H1 (cell line): ENCODE measurements around the gene ESR1. TPM values are rescaled to one million over a fixed set of nuclear protein-coding genes. Genes with fewer than 3 reads are reported as not detected.

ENCODE experiments used
- CTCF ChIA-PET: fragments of 300-600 bp; sonication (Branson Sonifier 250); formaldehyde crosslinking; loops from one replicate; lab custom pipeline; 2021; ENCODE audit not compliant: partially characterized antibody; lab: Charles Lee
- POLR2A ChIA-PET: fragments of 300-600 bp; sonication (Branson Sonifier 250); formaldehyde crosslinking; loops from one replicate; lab custom pipeline; 2021; ENCODE audit warnings: inconsistent platforms; ENCODE audit not compliant: partially characterized antibody; lab: Charles Lee
- DNase-seq, 2 experiments: peaks; one replicate each; pipeline versions ENCODE4 v3.0.0 to v3.0.0-alpha.2; 2010 to 2022; ENCODE audit warnings: low spot score in 2 of 2, low read depth in 1 of 2, mixed read lengths in 1 of 2
- FAIRE-seq: peaks from 2 replicates; lab custom pipeline; 2011; peaks lifted over from hg19 to GRCh38; lab: Jason Lieb, UNC
- H2AFZ ChIP-seq: 2 replicates; pipeline ENCODE4 v1.8.1; 2012; ENCODE audit warnings: low read length, inconsistent platforms
- H2AK5ac ChIP-seq: 2 replicates; pipeline ENCODE4 v1.6.1; 2013; ENCODE audit warnings: low read depth, low read length
- H2BK120ac ChIP-seq: replicated peaks from 2 replicates; pipeline ENCODE3; 2013; ENCODE audit warnings: low read depth, low read length, inconsistent platforms
- H2BK12ac ChIP-seq: 2 replicates; pipeline ENCODE4 v1.6.1; 2013; ENCODE audit warnings: low read depth, low read length
- H2BK15ac ChIP-seq: 2 replicates; pipeline ENCODE4 v1.6.1; 2013; ENCODE audit warnings: low read length
- H2BK20ac ChIP-seq: 2 replicates; pipeline ENCODE4 v1.6.1; 2013; ENCODE audit warnings: low read length
- H2BK5ac ChIP-seq: 2 replicates; pipeline ENCODE4 v1.6.1; 2013; ENCODE audit warnings: low read depth, low read length
- H3K14ac ChIP-seq: 2 replicates; pipeline ENCODE4 v1.6.1; 2013; ENCODE audit warnings: inconsistent platforms; ENCODE audit not compliant: insufficient read length
- H3K18ac ChIP-seq: 2 replicates; pipeline ENCODE4 v1.6.1; 2013; ENCODE audit warnings: low read length; ENCODE audit errors: extremely low read depth
- H3K23ac ChIP-seq: 2 replicates; pipeline ENCODE4 v1.6.1; 2013; ENCODE audit warnings: inconsistent platforms; ENCODE audit not compliant: insufficient read length
- H3K23me2 ChIP-seq: 2 replicates; pipeline ENCODE4 v1.6.1; 2013; ENCODE audit warnings: low read depth, low read length
- H3K27ac ChIP-seq: 2 replicates; pipeline ENCODE4 v1.6.1; 2011; ENCODE audit warnings: low read depth, low read length, inconsistent platforms
- H3K27me3 ChIP-seq, 4 experiments: replicated peaks in 1 of 4; 1 replicate in 1 of 4; 2 replicates in 3 of 4; pipeline versions ENCODE4 v1.6.1 to v1.8.1; 2011 to 2013; ENCODE audit warnings: low read length in 3 of 4, mild to moderate bottlenecking in 3 of 4, inconsistent platforms in 2 of 4, mixed read lengths in 2 of 4, moderate library complexity in 1 of 4; ENCODE audit not compliant: control insufficient read depth in 3 of 4, insufficient read depth in 3 of 4; ENCODE audit errors: extremely low read depth in 1 of 4
- H3K36me3 ChIP-seq, 4 experiments: 2 replicates each; pipeline versions ENCODE4 v1.6.1 to v1.8.1; 2011 to 2013; ENCODE audit warnings: mild to moderate bottlenecking in 4 of 4, low read length in 3 of 4, moderate library complexity in 2 of 4, control low read depth in 1 of 4, inconsistent platforms in 1 of 4; ENCODE audit not compliant: insufficient read depth in 4 of 4, control insufficient read depth in 2 of 4
- H3K4ac ChIP-seq: replicated peaks from 2 replicates; pipeline ENCODE3; 2013; ENCODE audit warnings: low read length, low read depth, mixed read lengths, inconsistent platforms; ENCODE audit not compliant: insufficient read length
- H3K4me1 ChIP-seq, 4 experiments: replicated peaks in 1 of 4; 1 replicate in 1 of 4; 2 replicates in 3 of 4; pipeline versions ENCODE4 v1.6.1 to v1.8.1; 2011 to 2013; ENCODE audit warnings: low read length in 3 of 4, inconsistent platforms in 2 of 4, mixed read lengths in 1 of 4; ENCODE audit not compliant: insufficient read depth in 4 of 4, control insufficient read depth in 3 of 4
- H3K4me2 ChIP-seq, 2 experiments: 2 replicates each; pipeline versions ENCODE4 v1.6.1 to v1.8.1; 2011 to 2013; ENCODE audit warnings: low read depth in 2 of 2, low read length in 2 of 2, control low read depth in 1 of 2, inconsistent platforms in 1 of 2, mild to moderate bottlenecking in 1 of 2; ENCODE audit not compliant: insufficient read depth in 1 of 2
- H3K4me3 ChIP-seq, 4 experiments: fragments of 200-600, 300-600 bp in 1 of 4; sonication (generic), shearing (Covaris generic), sonication (Bioruptor Twin) in 1 of 4; 2 replicates each; pipeline versions ENCODE4 v1.5.1 to v1.8.1; 2011 to 2016; ENCODE audit warnings: low read length in 4 of 4, low read depth in 3 of 4, control low read depth in 2 of 4, inconsistent platforms in 2 of 4, mild to moderate bottlenecking in 2 of 4, mixed read lengths in 1 of 4, moderate library complexity in 1 of 4; ENCODE audit not compliant: insufficient read depth in 2 of 4; ENCODE audit errors: extremely low read depth in 1 of 4
- H3K56ac ChIP-seq: replicated peaks from 2 replicates; pipeline ENCODE3; 2013; ENCODE audit warnings: low read depth, mild to moderate bottlenecking, mixed read lengths, low read length, inconsistent platforms; ENCODE audit not compliant: insufficient read length
- H3K79me1 ChIP-seq: 2 replicates; pipeline ENCODE4 v1.6.1; 2013; ENCODE audit warnings: low read depth, low read length, control low read depth
- H3K79me2 ChIP-seq, 2 experiments: 2 replicates each; pipeline versions ENCODE4 v1.6.1 to v1.8.1; 2012 to 2013; ENCODE audit warnings: low read length in 2 of 2, mild to moderate bottlenecking in 2 of 2, inconsistent platforms in 1 of 2; ENCODE audit not compliant: insufficient read depth in 2 of 2, control insufficient read depth in 1 of 2
- H3K9ac ChIP-seq, 4 experiments: replicated peaks in 1 of 4; 1 replicate in 1 of 4; 2 replicates in 3 of 4; pipeline versions ENCODE4 v1.6.1 to v1.8.1; 2011 to 2013; ENCODE audit warnings: low read depth in 3 of 4, low read length in 3 of 4, control low read depth in 2 of 4, mild to moderate bottlenecking in 2 of 4, moderate library complexity in 2 of 4, inconsistent platforms in 1 of 4; ENCODE audit errors: extremely low read depth in 1 of 4
- H3K9me3 ChIP-seq, 2 experiments: 2 replicates each; pipeline versions ENCODE4 v1.6.1 to v1.8.1; 2012 to 2013; ENCODE audit warnings: mild to moderate bottlenecking in 2 of 2, moderate library complexity in 2 of 2, control low read depth in 1 of 2, inconsistent platforms in 1 of 2, low read depth in 1 of 2, low read length in 1 of 2, mixed read lengths in 1 of 2; ENCODE audit not compliant: insufficient read depth in 2 of 2
- H4K20me1 ChIP-seq, 2 experiments: replicated peaks in 1 of 2; 2 replicates each; pipeline versions ENCODE3 to v1.8.1; 2011 to 2013; ENCODE audit warnings: inconsistent platforms in 2 of 2, low read length in 2 of 2, mild to moderate bottlenecking in 1 of 2; ENCODE audit not compliant: insufficient read depth in 2 of 2, control insufficient read depth in 1 of 2
- H4K5ac ChIP-seq: 2 replicates; pipeline ENCODE4 v1.6.1; 2013; ENCODE audit warnings: low read length, low read depth, mixed read lengths, inconsistent platforms; ENCODE audit not compliant: insufficient read length
- H4K8ac ChIP-seq: 2 replicates; pipeline ENCODE4 v1.8.0; 2013; ENCODE audit warnings: mild to moderate bottlenecking, moderate library complexity, low read length, inconsistent platforms; ENCODE audit not compliant: insufficient read depth; ENCODE audit errors: extremely low read depth
- H4K91ac ChIP-seq: replicated peaks from 2 replicates; pipeline ENCODE3; 2013; ENCODE audit warnings: low read length, mixed read lengths, inconsistent platforms; ENCODE audit not compliant: insufficient read length
- POLR2AphosphoS5 ChIP-seq: IDR thresholded peaks from 2 replicates; pipeline ENCODE4 v1.6.1; 2011; ENCODE audit warnings: low read depth, low read length
- WGBS, 2 experiments: shearing (Covaris generic) in 1 of 2; methylation state at CpG; one replicate each; pipeline versions ENCODE4 v1.1.6 to v1.1.7; 2013 to 2015; ENCODE audit warnings: low lambda C conversion rate in 2 of 2, mixed read lengths in 2 of 2, inconsistent platforms in 1 of 2, low coverage in 1 of 2, missing lambda C conversion rate in 1 of 2; ENCODE audit not compliant: insufficient replicate concordance in 2 of 2, insufficient coverage in 1 of 2, insufficient read length in 1 of 2; ENCODE audit errors: extremely low coverage in 1 of 2, missing lambda C conversion rate in 1 of 2; 5-methylcytosine and 5-hydroxymethylcytosine counted together
- polyA plus RNA-seq, 7 experiments: library from polyadenylated mRNA; depleted of rRNA in 3 of 7; stranded (reverse) in 5 of 7; unstranded in 2 of 7; fragments of >200 nt in 5 of 7; fragments of 200-250 nt in 2 of 7; gene quantifications; 1 replicate in 5 of 7; 2 replicates in 1 of 7; 4 replicates in 1 of 7; pipeline versions ENCODE4 v1.2.1 to v1.2.3, GENCODE V29; 2011 to 2013; ENCODE audit warnings: missing spikeins in 2 of 7, mixed read lengths in 2 of 7
- total RNA-seq: library from RNA; stranded (reverse); fragmentation: NEBNext Ultra II Directional; extraction: Animal tissue kit (Norgen Biotek cat#: 25700); gene quantifications from 2 replicates; pipeline ENCODE4 v1.2.1, GENCODE V29; 2021

ESR1 gene
- total and polyA plus RNA-seq, 2 of the 8 experiments (the other 6 are each of a cell fraction or from before 2014, with no cell fraction given): 0.03 to 0.17 TPM

- H3K4me2 ChIP-seq: no peak overlapping the region
- no peak overlapping the region for H2AFZ ChIP-seq
- no peak for TF ChIP-seq POLR2AphosphoS5
- H3K79me1 ChIP-seq: no peaks in the 10 kb centered on the region
- H3K9me3 ChIP-seq: no peaks in the 10 kb centered on the region
- no peak overlapping the region for H3K56ac ChIP-seq
- H3K14ac ChIP-seq: no peak overlapping the region
- H3K23me2 ChIP-seq: no peaks in the 10 kb centered on the region
- H4K5ac ChIP-seq: no peak overlapping the region
- H3K9ac ChIP-seq: no peak overlapping the region
- no peak overlapping the region for H3K23ac ChIP-seq
- H2BK20ac ChIP-seq: no peak overlapping the region
- no peak overlapping the region for H3K18ac ChIP-seq
- no peak overlapping the region for H4K91ac ChIP-seq
- no peaks in the 10 kb centered on the region for H3K4me1 ChIP-seq
- DNase-seq: no peak
- 92% methylated on average over 3 of the region's 3 CpGs; no CpG with 5 or more reads in 1 of the 2 experiments for WGBS, 2 experiments
- CTCF ChIA-PET: interaction anchor here (0.6 to 1.7 kb wide), 2 partner anchors 10 to 275 kb away, joined by 4 to 6 read pairs; no protein-coding TSS in a partner anchor
- no peak overlapping the region for H2BK15ac ChIP-seq
- POLR2A ChIA-PET: no interaction called here
- H4K8ac ChIP-seq: no peak overlapping the region
- H2BK12ac ChIP-seq: no peak overlapping the region
- H2BK5ac ChIP-seq: no peak overlapping the region
- no peak for FAIRE-seq
- H3K27ac ChIP-seq: no peak overlapping the region
- no peaks in the 10 kb centered on the region for H3K27me3 ChIP-seq
- H3K4me3 ChIP-seq: no peak overlapping the region
- no peak overlapping the region for H2AK5ac ChIP-seq
- H2BK120ac ChIP-seq: no peak overlapping the region
- H4K20me1 ChIP-seq: no peaks in the 10 kb centered on the region
- no peak overlapping the region for H3K4ac ChIP-seq
- H3K36me3 ChIP-seq: no peaks in the 10 kb centered on the region
- H3K79me2 ChIP-seq: no peaks in the 10 kb centered on the region
Measured at GRCh38 chr6:152086223-152086873, 278.9 kb downstream of the ESR1 start.
